Natural killer cell (primary cell): ENCODE measurements around the gene LMNA. TPM values are rescaled to one million over a fixed set of nuclear protein-coding genes. Genes with fewer than 3 reads are reported as not detected.

Source experiments
- ATAC-seq, 3 donors: fragments of 150-1000 bp in 2 of 3; fragments of 200-7000 bp in 1 of 3; cut with Tn5 transposase; 1 replicate in 1 of 3; 2 replicates in 2 of 3; pipeline ENCODE4 v1.10.0; 2021; ENCODE audit warnings: mild to moderate bottlenecking in 2 of 3, moderate library complexity in 2 of 3
- DNase-seq, 2 donors: peaks; one replicate each; pipeline versions ENCODE4 v3.0.0 to v3.0.0-alpha.2; 2013 to 2021; ENCODE audit warnings: mixed read lengths in 1 of 2
- H3K27ac ChIP-seq: one replicate; pipeline ENCODE4 v1.5.1; 2013; ENCODE audit warnings: mild to moderate bottlenecking, low read length
- H3K27me3 ChIP-seq: one replicate; pipeline ENCODE4 v1.6.1; 2013; ENCODE audit warnings: low read length; ENCODE audit not compliant: control insufficient read depth, insufficient read depth
- H3K36me3 ChIP-seq: one replicate; pipeline ENCODE4 v1.6.1; 2013; ENCODE audit warnings: low read length; ENCODE audit not compliant: control insufficient read depth, insufficient read depth
- H3K4me1 ChIP-seq: one replicate; pipeline ENCODE4 v1.6.1; 2013; ENCODE audit warnings: low read length; ENCODE audit not compliant: control insufficient read depth, insufficient read depth
- H3K4me3 ChIP-seq: one replicate; pipeline ENCODE4 v1.5.1; 2013; ENCODE audit warnings: low read length
- H3K9me3 ChIP-seq: one replicate; pipeline ENCODE4 v1.6.1; 2013; ENCODE audit warnings: low read length; ENCODE audit not compliant: control insufficient read depth, insufficient read depth
- H3K27ac Mint-ChIP-seq, 2 donors: one replicate each; pipeline ENCODE4 v1.8.0; 2022; ENCODE audit warnings: mild to moderate bottlenecking in 2 of 2, mixed read lengths in 2 of 2, moderate library complexity in 1 of 2
- H3K27me3 Mint-ChIP-seq, 2 donors: one replicate each; pipeline ENCODE4 v1.8.0; 2022; ENCODE audit warnings: low read depth in 2 of 2, mixed read lengths in 2 of 2
- H3K36me3 Mint-ChIP-seq: one replicate; pipeline ENCODE4 v1.8.0; 2022; ENCODE audit warnings: mixed read lengths
- H3K4me1 Mint-ChIP-seq, 2 donors: one replicate each; pipeline ENCODE4 v1.8.0; 2022; ENCODE audit warnings: mixed read lengths in 2 of 2
- H3K4me3 Mint-ChIP-seq: one replicate; pipeline ENCODE4 v1.8.0; 2022; ENCODE audit warnings: mild to moderate bottlenecking, moderate library complexity, mixed read lengths
- H3K9me3 Mint-ChIP-seq, 2 donors: one replicate each; pipeline ENCODE4 v1.8.0; 2022; ENCODE audit warnings: mixed read lengths in 2 of 2
- CTCF ChIP-seq: fragments of 200-600 bp; IDR thresholded peaks from one replicate; pipeline ENCODE4 v1.8.0; 2022; ENCODE audit warnings: antibody characterized with exemption
- WGBS: methylation state at CpG from one replicate; pipeline ENCODE4 v1.1.7; 2013; ENCODE audit warnings: missing lambda C conversion rate; ENCODE audit not compliant: insufficient coverage; 5-methylcytosine and 5-hydroxymethylcytosine counted together
- intact Hi-C: fragments of 100-400 bp; cut with micrococcal nuclease; formaldehyde crosslinking; loops from one replicate; pipeline ENCODE4 v1.14.2; 2022
- total RNA-seq, 4 donors: library from RNA; stranded (reverse); fragments of 120-200 nt in 1 of 4; gene quantifications; one replicate each; pipeline versions ENCODE4 v1.2.3 to v1.2.4, GENCODE V29; 2013 to 2022

Gene LMNA
- total RNA-seq, 3 donors from 2014 or later (not counting 1 experiment from before 2014, with no cell fraction given), result 201 to 504 (median 273) TPM

- H3K27me3 Mint-ChIP-seq, result peaks cover 4 to 28% of the 10 kb centered on the region in 2 donors
These were observed 33.2 kb upstream of the LMNA start for GRCh38 chr1:156081180-156081916.

GRCh38 chr1:156081917-156082308 is 32.6 kb upstream of the LMNA start:
- Mint-ChIP-seq H3K27me3 (peaks cover 10 to 29% of the 10 kb centered on the region in 2 donors), H3K27ac (peak overlapping the region in 1 of 2 donors; percentile 69), H3K4me1 (peaks cover 0 to 11% of the 10 kb centered on the region in 2 donors), H3K4me3 (peak overlapping the region; percentile 86), H3K9me3 (no peaks in the 10 kb centered on the region), H3K36me3 (no peaks in the 10 kb centered on the region)
- Histone ChIP-seq H3K9me3 (no peaks in the 10 kb centered on the region), H3K4me3 (peak overlapping the region; percentile 79), H3K27ac (no peak overlapping the region), H3K4me1 (peaks cover 24% of the 10 kb centered on the region), H3K36me3 (no peaks in the 10 kb centered on the region), H3K27me3 (peaks cover 15% of the 10 kb centered on the region)
- no peak for ATAC-seq
- WGBS, result 0% methylated on average over 3 of the region's 10 CpGs
- intact Hi-C loops, result no loop called here
- DNase-seq, result no peak
- no peak for TF ChIP-seq CTCF

More at GRCh38 chr1:156081180-156081916, 33.2 kb upstream of the LMNA start:
- TF ChIP-seq CTCF, result no peak
- intact Hi-C loops, result no loop called here
- Histone ChIP-seq H3K36me3 (no peaks in the 10 kb centered on the region), H3K4me3 (no peak overlapping the region), H3K27me3 (peaks cover 15% of the 10 kb centered on the region), H3K4me1 (peaks cover 28% of the 10 kb centered on the region), H3K27ac (no peak overlapping the region), H3K9me3 (no peaks in the 10 kb centered on the region)
- Mint-ChIP-seq H3K4me1 (peaks cover 0 to 11% of the 10 kb centered on the region in 2 donors), H3K4me3 (peak overlapping the region; percentile 86), H3K36me3 (no peaks in the 10 kb centered on the region), H3K27ac (no peak overlapping the region), H3K9me3 (no peaks in the 10 kb centered on the region)
- peak in 1 of 2 donors; percentile 29 for DNase-seq
- no peak for ATAC-seq
- WGBS, result 7% methylated on average over 58 of the region's 61 CpGs

GRCh38 chr1:156082309-156083091 is 32.0 kb upstream of the LMNA start, which contains the start of gene MEX3A:
TSS of gene MEX3A (minus strand) at chr1:156082465. CDS start at chr1:156081998, 467 bp downstream.
- H3K4me3 Mint-ChIP-seq, result peak within 1 kb of the TSS; percentile 86
- DNase-seq (peak; percentile 58 to 71), ATAC-seq (peak; percentile 84 to 93 (median 86))
- H3K27ac ChIP-seq, result no peak within 1 kb of the TSS
- peak within 1 kb of the TSS; percentile 79 for H3K4me3 ChIP-seq
- 0% methylated on average over 60 of the region's 62 CpGs for WGBS
- peaks cover 21% of the 10 kb centered on the region for H3K4me1 ChIP-seq
- no peak for TF ChIP-seq CTCF
- H3K9me3 Mint-ChIP-seq, result no peaks in the 10 kb centered on the region
- H3K27me3 Mint-ChIP-seq, result peaks cover 12 to 33% of the 10 kb centered on the region in 2 donors
- H3K27me3 ChIP-seq, result peaks cover 15% of the 10 kb centered on the region
- no peaks in the 10 kb centered on the region for H3K36me3 Mint-ChIP-seq
- no peaks in the 10 kb centered on the region for H3K9me3 ChIP-seq
- H3K27ac Mint-ChIP-seq, result peak within 1 kb of the TSS in 1 of 2 donors; percentile 69
- peaks cover 0 to 11% of the 10 kb centered on the region in 2 donors for H3K4me1 Mint-ChIP-seq
- intact Hi-C loops, result no loop called here
- no peaks in the 10 kb centered on the region for H3K36me3 ChIP-seq
